Activated T-helper 1 cell treated with anti-CD3 and anti-CD28 coated beads, Interleukin-12 subunit alpha, Interleukin-12 subunit beta, Interleukin-2, Interleukin-4 antibody, amounts not matched to agents 30 ng/mL and 10 ng/mL and 1 ng/mL, durations not matched to agents 14 hours and 24 hours and 36 hours (primary cell): ENCODE results near the gene LSM12. TPM values are rescaled to one million over a fixed set of nuclear protein-coding genes. Genes with fewer than 3 reads are reported as not detected.

Experiments
- DNase-seq: peaks from one replicate; pipeline ENCODE4 v3.0.0; 2021; ENCODE audit warnings: low spot score
- H3K27ac Mint-ChIP-seq: one replicate; pipeline ENCODE4 v1.8.0; 2021; ENCODE audit warnings: mild to moderate bottlenecking, mixed read lengths
- H3K27me3 Mint-ChIP-seq: one replicate; pipeline ENCODE4 v1.8.0; 2022; ENCODE audit warnings: mild to moderate bottlenecking, moderate library complexity, mixed read lengths; ENCODE audit not compliant: insufficient read depth
- H3K36me3 Mint-ChIP-seq: one replicate; pipeline ENCODE4 v1.8.0; 2021; ENCODE audit warnings: low read depth, mixed read lengths
- H3K4me1 Mint-ChIP-seq: one replicate; pipeline ENCODE4 v1.8.0; 2021; ENCODE audit warnings: low read depth, mixed read lengths
- H3K4me3 Mint-ChIP-seq: one replicate; pipeline ENCODE4 v1.8.0; 2021; ENCODE audit warnings: mild to moderate bottlenecking, moderate library complexity, mixed read lengths
- H3K9me3 Mint-ChIP-seq: one replicate; pipeline ENCODE4 v1.8.0; 2021; ENCODE audit warnings: mixed read lengths
- intact Hi-C: fragments of 100-400 bp; cut with micrococcal nuclease; formaldehyde crosslinking; loops from one replicate; pipeline ENCODE4 v1.15.1; 2024
- total RNA-seq: library from RNA; stranded (reverse); gene quantifications from 2 replicates; pipeline ENCODE4 v1.2.3, GENCODE V29; 2022

Gene LSM12
- 93.9 and 95.4 TPM in 2 replicates for total RNA-seq

GRCh38 chr17:44066204-44066930 lies at the start of gene LSM12:
Gene LSM12, minus strand, starts transcription at chr17:44066671. Its CDS starts 84 bp downstream, at chr17:44066587.
- H3K4me3 Mint-ChIP-seq, result peak within 1 kb of the TSS; percentile 97
- H3K4me1 Mint-ChIP-seq, result peaks cover 30% of the 10 kb centered on the region
- peak within 1 kb of the TSS; percentile 96 for H3K27ac Mint-ChIP-seq
- intact Hi-C loops, result loop anchor here (1.0 to 10.0 kb wide), 7 partner anchors 21 to 279 kb away; partner anchors contain the start of genes GRN, HDAC5, HROB and SLC25A39
- H3K9me3 Mint-ChIP-seq, result no peaks in the 10 kb centered on the region
- H3K36me3 Mint-ChIP-seq, result peaks cover 24% of the 10 kb centered on the region
- no peaks in the 10 kb centered on the region for H3K27me3 Mint-ChIP-seq
- peak; percentile 92 for DNase-seq

GRCh38 chr17:44115585-44116415 lies 49.3 kb upstream of the LSM12 start:
- Mint-ChIP-seq H3K36me3 (no peaks in the 10 kb centered on the region), H3K27me3 (peaks cover 4% of the 10 kb centered on the region), H3K9me3 (no peaks in the 10 kb centered on the region), H3K4me3 (no peak overlapping the region), H3K4me1 (peaks cover 5% of the 10 kb centered on the region), H3K27ac (no peak overlapping the region)
- DNase-seq, result no peak
- intact Hi-C loops, result no loop called here

GRCh38 chr17:44113868-44114840 lies 47.7 kb upstream of the LSM12 start:
- intact Hi-C loops, result no loop called here
- Mint-ChIP-seq H3K27ac (no peak overlapping the region), H3K9me3 (no peaks in the 10 kb centered on the region), H3K4me3 (no peak overlapping the region), H3K36me3 (no peaks in the 10 kb centered on the region), H3K27me3 (peaks cover 3% of the 10 kb centered on the region), H3K4me1 (peaks cover 5% of the 10 kb centered on the region)
- DNase-seq, result no peak

- no peaks in the 10 kb centered on the region for H3K36me3 Mint-ChIP-seq
- intact Hi-C loops, result no loop called here
These were observed 46.9 kb upstream of the LSM12 start for GRCh38 chr17:44113382-44113781.

GRCh38 chr17:44112284-44113280 lies 46.1 kb upstream of the LSM12 start:
- Mint-ChIP-seq H3K4me1 (peaks cover 5% of the 10 kb centered on the region), H3K27ac (no peak overlapping the region), H3K4me3 (no peak overlapping the region), H3K9me3 (no peaks in the 10 kb centered on the region), H3K36me3 (no peaks in the 10 kb centered on the region), H3K27me3 (peaks cover 3% of the 10 kb centered on the region)
- intact Hi-C loops, result no loop called here
- DNase-seq, result no peak

More at GRCh38 chr17:44113382-44113781, 46.9 kb upstream of the LSM12 start:
- no peak for DNase-seq
- H3K4me1 Mint-ChIP-seq, result peaks cover 5% of the 10 kb centered on the region
- no peak overlapping the region for H3K27ac Mint-ChIP-seq
- no peaks in the 10 kb centered on the region for H3K9me3 Mint-ChIP-seq
- H3K4me3 Mint-ChIP-seq, result no peak overlapping the region
- H3K27me3 Mint-ChIP-seq, result peaks cover 3% of the 10 kb centered on the region

- peaks cover 5% of the 10 kb centered on the region for H3K4me1 Mint-ChIP-seq
- H3K36me3 Mint-ChIP-seq, result no peaks in the 10 kb centered on the region
- intact Hi-C loops, result no loop called here
- no peak overlapping the region for H3K27ac Mint-ChIP-seq
- DNase-seq, result no peak
- H3K27me3 Mint-ChIP-seq, result peaks cover 3% of the 10 kb centered on the region
- no peak overlapping the region for H3K4me3 Mint-ChIP-seq
- H3K9me3 Mint-ChIP-seq, result no peaks in the 10 kb centered on the region
These were observed 45.3 kb upstream of the LSM12 start for GRCh38 chr17:44111777-44112176.

GRCh38 chr17:44110823-44111633 lies 44.6 kb upstream of the LSM12 start:
- peak; percentile 25 for DNase-seq
- Mint-ChIP-seq H3K4me3 (no peak overlapping the region), H3K9me3 (no peaks in the 10 kb centered on the region), H3K27ac (no peak overlapping the region), H3K4me1 (peaks cover 5% of the 10 kb centered on the region), H3K36me3 (no peaks in the 10 kb centered on the region), H3K27me3 (peaks cover 3% of the 10 kb centered on the region)
- intact Hi-C loops, result no loop called here

GRCh38 chr17:44110011-44110686 lies 43.7 kb upstream of the LSM12 start:
- Mint-ChIP-seq H3K4me1 (peaks cover 5% of the 10 kb centered on the region), H3K4me3 (no peak overlapping the region), H3K27ac (no peak overlapping the region), H3K9me3 (no peaks in the 10 kb centered on the region), H3K27me3 (peaks cover 3% of the 10 kb centered on the region), H3K36me3 (no peaks in the 10 kb centered on the region)
- DNase-seq, result no peak
- intact Hi-C loops, result no loop called here

- Mint-ChIP-seq H3K27me3 (peaks cover 3% of the 10 kb centered on the region), H3K4me3 (no peak overlapping the region), H3K9me3 (no peaks in the 10 kb centered on the region), H3K27ac (no peak overlapping the region), H3K36me3 (no peaks in the 10 kb centered on the region), H3K4me1 (peaks cover 5% of the 10 kb centered on the region)
- no peak for DNase-seq
- intact Hi-C loops, result loop anchor here (5.0 kb wide), 1 partner anchor 763 kb away; no protein-coding TSS in a partner anchor
These were observed 42.8 kb upstream of the LSM12 start for GRCh38 chr17:44109312-44109630.

GRCh38 chr17:44108440-44109311 lies 42.2 kb upstream of the LSM12 start:
- peaks cover 5% of the 10 kb centered on the region for H3K4me1 Mint-ChIP-seq
- peaks cover 3% of the 10 kb centered on the region for H3K27me3 Mint-ChIP-seq
- no peaks in the 10 kb centered on the region for H3K36me3 Mint-ChIP-seq
- intact Hi-C loops, result loop anchor here (5.0 kb wide), 1 partner anchor 764 kb away; no protein-coding TSS in a partner anchor
- no peak overlapping the region for H3K4me3 Mint-ChIP-seq
- no peak overlapping the region for H3K27ac Mint-ChIP-seq
- no peak for DNase-seq
- H3K9me3 Mint-ChIP-seq, result no peaks in the 10 kb centered on the region
